ENCODE data around the gene ITLN1. TPM values are rescaled to one million over a fixed set of nuclear protein-coding genes. Genes with fewer than 3 reads are reported as not detected.

The ITLN1 gene
- total RNA-seq, 4 donors from 2014 or later: 9.5 to 256 (median 46.2) TPM; not detected in 1

GRCh38 chr1:160862203-160863060 lies 22.5 kb downstream of the ITLN1 start, which contains the start of gene CD244:
Gene CD244 (minus strand): TSS chr1:160862887. CDS start chr1:160862677, 210 bp downstream.
- Histone ChIP-seq H3K27me3 (no peaks in the 10 kb centered on the region), H3K4me3 (no peak within 1 kb of the TSS), H3K27ac (peak within 1 kb of the TSS; percentile 13 to 28 (median 19)), H3K4me1 (peaks cover 0 to 24% (median 9%) of the 10 kb centered on the region in 4 donors), H3K36me3 (no peaks in the 10 kb centered on the region), H3K9me3 (no peaks in the 10 kb centered on the region)
- in situ Hi-C loops (cut with MboI; ENCODE audit: low pct_ligation_motif_present in 1 of 4, low pct_unique_long_range_greater_than_20kb in 1 of 4, low sequenced_read_pairs in 3 of 4) (no loop called here), intact Hi-C loops (cut with DNase I; ENCODE audit: low total_unique reads) (no loop called here)
- peak; percentile 46 for DNase-seq
- 47% methylated on average over 12 of the region's 12 CpGs; no CpG with 5 or more reads in 1 of the 2 donors for WGBS, 2 donors (ENCODE audit: low coverage in 1 of 2)
- no peak for TF ChIP-seq POLR2A (IDR thresholded peaks at IDR 0.05)
- no peak for TF ChIP-seq EP300 (IDR thresholded peaks at IDR 0.05; ENCODE audit: low read depth)
- TF ChIP-seq CTCF (IDR thresholded peaks at IDR 0.05): no peak
- no peak for TF ChIP-seq POLR2AphosphoS5 (IDR thresholded peaks at IDR 0.05)

DNA sequence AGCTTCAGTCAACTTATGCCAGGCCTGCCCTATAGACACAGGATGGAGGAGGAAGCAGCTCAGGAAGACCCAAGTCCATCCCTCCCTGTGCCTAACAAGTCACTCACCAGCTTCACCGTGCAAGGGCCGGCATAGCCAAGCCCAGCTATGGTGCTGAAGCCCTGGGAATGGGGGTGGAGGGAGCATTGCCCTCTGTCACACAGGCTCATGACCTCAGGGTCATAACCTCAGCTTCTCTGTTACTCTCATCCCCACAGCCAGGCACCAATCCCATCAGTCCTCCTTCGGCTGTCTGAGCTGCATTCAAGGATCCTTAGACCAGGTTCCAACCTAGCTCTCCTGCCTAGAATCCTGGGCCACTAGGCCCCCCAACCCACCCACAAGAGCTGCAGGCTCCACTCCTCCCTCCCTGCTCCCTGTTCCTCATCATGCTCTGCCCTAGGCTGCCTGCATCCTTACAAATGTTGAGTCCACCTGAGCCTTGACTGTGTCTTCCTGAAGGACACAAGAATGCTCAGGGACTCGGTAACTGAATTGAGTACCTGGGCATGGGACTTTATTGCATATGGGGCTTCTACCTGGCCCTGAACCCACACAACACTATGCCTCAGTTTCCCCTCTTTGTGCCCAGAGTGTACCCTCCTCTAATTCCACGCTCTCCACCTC lies 24.0 kb downstream of the ITLN1 start:
- H3K27me3 ChIP-seq: no peaks in the 10 kb centered on the region
- H3K36me3 ChIP-seq: no peaks in the 10 kb centered on the region
- H3K27ac ChIP-seq: no peak overlapping the region
- in situ Hi-C loops (cut with MboI; ENCODE audit: low pct_ligation_motif_present in 1 of 4, low pct_unique_long_range_greater_than_20kb in 1 of 4, low sequenced_read_pairs in 3 of 4): no loop called here
- WGBS, 2 donors (ENCODE audit: low coverage in 1 of 2): 77 to 100% methylated on average over 1 to 5 of the region's 5 CpGs
- DNase-seq: no peak
- H3K4me1 ChIP-seq: peaks cover 0 to 25% (median 9%) of the 10 kb centered on the region in 4 donors
- intact Hi-C loops (cut with DNase I; ENCODE audit: low total_unique reads): no loop called here
- H3K9me3 ChIP-seq: no peaks in the 10 kb centered on the region
- no peak overlapping the region for H3K4me3 ChIP-seq
- TF ChIP-seq POLR2AphosphoS5 (IDR thresholded peaks at IDR 0.05): no peak
- TF ChIP-seq EP300 (IDR thresholded peaks at IDR 0.05; ENCODE audit: low read depth): no peak
- no peak for TF ChIP-seq CTCF (IDR thresholded peaks at IDR 0.05)
- TF ChIP-seq POLR2A (IDR thresholded peaks at IDR 0.05): no peak

DNA sequence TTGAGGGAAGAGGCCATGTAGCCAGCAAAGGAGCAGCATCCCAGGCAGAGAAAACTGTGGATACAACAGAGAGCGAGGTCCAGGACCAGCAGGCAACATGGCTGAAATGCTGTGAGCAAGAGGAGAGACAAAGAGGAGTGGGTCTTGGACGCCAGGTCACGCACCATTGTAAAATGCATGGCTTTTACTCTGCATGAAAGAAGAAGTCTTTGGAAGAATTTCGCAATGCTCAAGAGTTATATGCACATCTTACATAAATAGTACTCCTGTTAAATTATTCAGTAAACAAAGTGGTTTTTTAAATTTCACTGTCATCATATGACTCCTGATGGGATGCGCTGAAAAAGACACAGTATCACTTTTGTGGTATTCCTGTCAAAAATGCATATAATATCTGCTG lies 25.8 kb downstream of the ITLN1 start:
- no peak for TF ChIP-seq POLR2AphosphoS5 (IDR thresholded peaks at IDR 0.05)
- TF ChIP-seq EP300 (IDR thresholded peaks at IDR 0.05; ENCODE audit: low read depth): no peak
- TF ChIP-seq POLR2A (IDR thresholded peaks at IDR 0.05): no peak
- TF ChIP-seq CTCF (IDR thresholded peaks at IDR 0.05): no peak
- intact Hi-C loops (cut with DNase I; ENCODE audit: low total_unique reads): no loop called here
- 74 to 80% methylated on average over 5 of the region's 5 CpGs for WGBS, 2 donors (ENCODE audit: low coverage in 1 of 2)
- DNase-seq: no peak
- Histone ChIP-seq H3K9me3 (no peaks in the 10 kb centered on the region), H3K36me3 (no peaks in the 10 kb centered on the region), H3K4me3 (no peak overlapping the region), H3K4me1 (peaks cover 0 to 23% (median 9%) of the 10 kb centered on the region in 4 donors), H3K27me3 (no peaks in the 10 kb centered on the region), H3K27ac (peak overlapping the region in 3 of 4 donors; percentile 14 to 66 (median 53))
- in situ Hi-C loops (cut with MboI; ENCODE audit: low pct_ligation_motif_present in 1 of 4, low pct_unique_long_range_greater_than_20kb in 1 of 4, low sequenced_read_pairs in 3 of 4): no loop called here

DNA sequence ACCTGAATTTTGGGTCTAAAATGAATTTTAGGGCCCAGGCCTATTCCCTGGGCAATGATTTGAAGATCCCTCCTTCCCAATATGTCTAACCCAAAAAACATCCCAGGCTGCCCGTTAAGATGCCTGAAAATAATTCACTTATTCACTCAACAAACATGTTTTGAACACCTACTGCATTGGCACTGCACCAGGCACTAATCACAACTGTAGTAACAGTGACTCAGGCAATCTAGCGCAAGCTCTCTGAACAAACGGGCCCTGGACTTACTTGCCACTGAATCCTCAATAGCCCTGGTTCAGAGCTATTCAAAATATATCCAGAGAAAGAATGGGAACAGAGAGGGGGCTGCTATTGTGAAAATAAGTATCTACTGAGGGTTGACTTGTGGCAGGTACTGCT lies 26.5 kb downstream of the ITLN1 start:
- intact Hi-C loops (cut with DNase I; ENCODE audit: low total_unique reads) (no loop called here), in situ Hi-C loops (cut with MboI; ENCODE audit: low pct_ligation_motif_present in 1 of 4, low pct_unique_long_range_greater_than_20kb in 1 of 4, low sequenced_read_pairs in 3 of 4) (no loop called here)
- peak overlapping the region in 3 of 4 donors; percentile 14 to 66 (median 53) for H3K27ac ChIP-seq
- TF ChIP-seq CTCF (IDR thresholded peaks at IDR 0.05): no peak
- no peak for TF ChIP-seq EP300 (IDR thresholded peaks at IDR 0.05; ENCODE audit: low read depth)
- no peak for TF ChIP-seq POLR2AphosphoS5 (IDR thresholded peaks at IDR 0.05)
- TF ChIP-seq POLR2A (IDR thresholded peaks at IDR 0.05): no peak
- DNase-seq: peak; percentile 33
- 61 to 62% methylated on average over 3 of the region's 3 CpGs for WGBS, 2 donors (ENCODE audit: low coverage in 1 of 2)
- H3K27me3 ChIP-seq: no peaks in the 10 kb centered on the region
- H3K4me1 ChIP-seq: peaks cover 0 to 23% (median 9%) of the 10 kb centered on the region in 4 donors
- no peaks in the 10 kb centered on the region for H3K36me3 ChIP-seq
- H3K4me3 ChIP-seq: no peak overlapping the region
- H3K9me3 ChIP-seq: no peaks in the 10 kb centered on the region

Data from transverse colon (tissue), 4 donors.